ENCODE data around the gene MTUS2. TPM values are rescaled to one million over a fixed set of nuclear protein-coding genes. Genes with fewer than 3 reads are reported as not detected.
"Not testable (repeated sequence)": the region's sequence is repeated elsewhere in the genome, so short reads cannot be mapped to it uniquely, and the experiment has no call there.

Gene MTUS2
- total RNA-seq, 1 donor from 2014 or later, result 0.53 TPM

DNA sequence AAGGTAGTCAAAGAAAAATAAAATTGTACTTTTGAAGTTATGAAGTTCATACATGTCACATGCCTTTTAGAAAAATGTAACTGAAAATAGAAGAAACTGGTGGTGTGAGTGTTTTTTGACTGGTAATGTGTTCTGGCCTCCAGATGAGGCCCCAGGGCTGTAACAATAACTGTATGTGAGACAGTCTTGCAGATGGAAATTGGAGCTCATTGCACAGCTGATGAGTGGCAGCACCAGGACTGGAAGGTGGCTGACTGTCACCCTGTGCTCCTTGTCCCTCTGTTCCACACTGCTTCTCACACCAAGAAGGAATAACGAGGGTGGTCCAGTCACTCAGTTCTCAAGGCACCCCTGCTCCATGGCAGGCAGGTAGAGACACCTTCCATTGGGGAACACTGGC is 559.7 kb downstream of the MTUS2 start:
- ATAC-seq (no peak), DNase-seq (ENCODE audit: low spot score) (no peak)

DNA sequence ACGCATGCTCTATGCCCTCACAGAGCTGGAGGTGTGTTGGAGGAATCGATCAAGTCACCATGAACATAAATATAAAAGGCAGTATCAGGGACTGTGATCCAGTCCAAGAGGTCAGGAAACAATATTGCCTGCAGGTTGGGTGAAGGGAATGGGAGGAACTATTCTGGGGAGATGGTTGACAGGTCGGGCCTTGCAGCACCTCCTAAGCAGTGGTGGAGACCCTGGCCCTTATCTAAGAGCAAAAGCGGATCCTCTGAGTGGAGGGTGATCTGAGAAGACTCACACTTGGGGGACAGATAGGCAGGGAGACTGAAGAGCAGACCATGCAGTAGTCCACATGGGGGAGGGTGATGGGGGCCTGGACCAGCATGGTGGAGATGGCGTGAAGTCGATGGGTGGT is 561.9 kb downstream of the MTUS2 start:
- no peak for ATAC-seq
- no peak for DNase-seq (ENCODE audit: low spot score)

DNA sequence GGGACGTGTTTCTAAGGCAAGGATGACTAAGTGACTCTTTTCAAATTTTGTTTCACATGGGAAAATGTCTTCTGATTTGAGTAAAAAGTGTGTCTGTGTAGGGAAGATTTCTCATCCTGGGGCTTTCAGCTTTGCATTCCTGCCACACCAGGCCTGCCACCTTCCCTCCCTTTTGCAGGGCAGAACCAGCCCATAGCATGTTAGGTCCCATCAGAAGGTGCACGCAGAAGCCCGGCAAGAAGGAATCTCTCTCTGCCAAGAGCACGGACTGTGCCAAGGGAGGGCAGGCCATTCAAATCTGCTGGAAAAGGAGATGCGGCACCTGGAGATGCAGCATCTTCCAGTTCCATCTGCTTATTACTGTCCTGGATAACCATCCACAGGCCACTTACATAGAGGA is 563.3 kb downstream of the MTUS2 start:
- DNase-seq (ENCODE audit: low spot score) (no peak), ATAC-seq (no peak)

DNA sequence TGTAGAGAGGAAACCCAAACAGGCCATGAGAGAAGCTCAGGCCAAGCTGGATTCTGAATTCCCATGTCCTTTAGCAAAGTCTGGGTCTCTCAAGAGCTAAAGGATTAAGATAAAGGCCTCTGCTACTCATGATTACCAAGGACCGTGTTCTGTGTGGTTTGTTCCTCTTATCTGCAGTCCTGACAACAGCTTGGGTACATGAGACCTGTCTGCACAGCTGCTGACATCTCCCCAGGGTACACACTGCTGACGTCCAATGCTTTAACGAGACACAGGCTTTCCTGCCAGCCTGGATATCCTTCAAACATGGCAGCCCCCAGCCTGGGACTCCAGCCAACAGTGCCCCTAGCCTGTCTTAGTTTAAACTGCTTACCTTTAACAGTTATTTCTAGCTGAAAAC is 564.3 kb downstream of the MTUS2 start:
- DNase-seq (ENCODE audit: low spot score) (no peak), ATAC-seq (no peak)

DNA sequence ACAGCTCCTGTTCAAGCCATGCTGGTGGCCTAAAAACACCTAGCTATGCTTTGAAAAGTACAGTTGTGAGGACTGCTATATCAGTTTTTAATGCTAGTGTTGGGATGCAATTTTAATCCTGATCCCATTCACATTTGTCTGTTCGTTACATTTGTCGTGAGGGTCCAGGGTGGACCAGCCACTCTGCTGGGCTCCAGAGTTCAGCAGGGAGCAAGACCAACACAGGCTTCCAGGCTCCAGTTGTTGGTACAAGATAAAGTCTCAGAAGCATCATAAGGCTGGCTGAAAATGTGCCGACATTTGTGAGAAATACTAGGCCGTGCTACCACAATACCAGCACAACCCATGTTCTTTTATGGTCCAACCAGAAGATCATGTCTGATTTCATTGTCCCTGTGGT is 564.7 kb downstream of the MTUS2 start:
- ATAC-seq (no peak), DNase-seq (ENCODE audit: low spot score) (no peak)

DNA sequence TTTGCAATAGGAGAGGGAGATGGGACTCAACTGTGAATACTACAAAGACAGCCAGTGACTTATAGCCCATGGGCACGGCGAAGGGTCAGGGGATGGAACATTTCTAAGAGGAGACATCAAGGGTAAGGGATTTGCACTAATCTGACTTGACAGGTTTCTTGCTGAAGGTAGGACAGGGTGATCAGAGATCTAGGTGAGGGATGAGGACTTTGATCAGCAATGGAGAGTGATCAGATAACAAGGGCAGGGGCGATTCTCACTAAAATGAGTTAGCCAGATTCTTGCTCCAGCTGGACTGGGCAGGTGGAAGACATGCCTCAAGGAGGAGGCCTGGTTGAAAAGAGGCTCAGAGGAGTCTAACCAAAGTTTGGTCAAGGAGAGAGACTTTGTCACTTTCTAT is 566.1 kb downstream of the MTUS2 start:
- DNase-seq (ENCODE audit: low spot score) (no peak), ATAC-seq (no peak)

DNA sequence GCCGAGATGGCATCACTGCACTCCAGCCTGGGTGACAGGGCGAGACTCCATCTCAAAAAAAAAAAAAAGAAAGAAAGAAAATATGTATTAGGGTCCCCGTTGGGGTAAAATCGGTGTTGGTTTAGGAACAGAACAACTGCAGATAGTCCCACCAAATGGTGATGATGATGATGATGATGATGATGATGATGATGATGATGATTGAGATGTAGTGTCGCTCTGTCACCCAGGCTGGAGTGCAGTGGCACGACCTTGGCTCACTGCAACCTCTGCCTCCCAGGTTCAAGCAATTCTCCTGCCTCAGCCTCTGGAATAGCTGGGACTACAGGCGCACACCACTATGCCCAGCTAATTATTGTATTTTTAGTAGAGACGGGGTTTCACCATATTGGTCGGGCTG is 570.5 kb downstream of the MTUS2 start:
- not testable (repeated sequence) for DNase-seq (ENCODE audit: low spot score); ATAC-seq

DNA sequence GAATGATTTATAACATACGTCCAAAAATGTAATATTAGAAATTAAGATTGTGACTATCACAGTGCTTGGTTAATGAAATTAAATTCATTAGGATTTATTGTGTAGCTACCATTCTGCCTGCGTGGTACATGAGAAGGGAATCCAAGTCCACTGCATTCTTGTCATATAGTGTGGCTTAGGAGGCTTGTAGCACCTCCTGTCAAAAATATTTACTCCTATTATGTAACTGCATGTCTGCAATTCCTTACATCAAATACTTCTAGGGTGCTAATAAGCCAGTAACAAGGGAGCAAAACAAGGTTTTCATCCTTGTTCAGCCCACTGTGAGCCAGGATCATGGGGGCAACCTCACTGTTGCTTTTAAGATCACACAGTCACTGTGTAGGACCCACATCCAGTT is 576.3 kb downstream of the MTUS2 start:
- DNase-seq (ENCODE audit: low spot score), result no peak
- ATAC-seq, result no peak

DNA sequence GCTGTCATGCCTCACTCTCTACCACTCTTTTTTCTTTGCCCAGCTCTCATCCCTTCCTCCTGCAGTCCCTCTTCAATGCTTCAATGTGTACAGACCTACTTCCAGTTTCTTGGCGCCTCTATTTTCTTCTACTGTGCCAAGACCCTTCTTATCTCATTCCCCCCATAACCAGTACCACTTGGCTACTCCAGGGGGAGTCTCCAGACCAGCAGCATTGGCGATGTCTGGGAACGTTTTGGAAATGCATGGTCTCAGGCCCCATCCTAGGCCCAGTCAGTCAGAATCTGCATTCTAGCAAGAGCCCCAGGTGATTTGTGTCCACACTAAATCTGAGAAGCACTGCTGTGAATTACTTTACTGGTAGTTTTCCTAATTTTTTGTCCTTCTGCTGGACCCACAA is 577.1 kb downstream of the MTUS2 start:
- DNase-seq (ENCODE audit: low spot score) (no peak), ATAC-seq (no peak)

DNA sequence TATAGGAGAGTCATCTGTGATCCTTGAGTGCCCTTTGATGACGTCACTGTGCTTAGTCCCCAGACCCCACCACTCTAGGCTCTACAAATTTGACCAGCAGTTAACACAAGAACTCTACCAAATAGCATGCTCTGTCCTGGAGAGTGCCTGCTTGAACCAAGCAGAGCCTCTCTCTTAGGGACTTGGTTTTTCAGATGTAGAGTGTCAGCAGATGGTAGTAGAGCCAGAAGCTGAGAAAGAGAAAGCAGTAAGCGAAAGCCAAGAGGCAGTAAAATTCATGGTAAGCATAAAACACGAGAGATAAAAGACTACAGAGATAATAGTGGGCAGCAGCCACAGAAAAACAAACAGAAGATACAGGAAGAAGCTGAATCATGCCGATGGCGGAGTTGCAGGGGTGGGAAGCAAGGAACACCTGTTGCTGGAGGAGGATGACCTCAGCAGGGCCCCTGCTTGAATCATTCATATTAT is 582.1 kb downstream of the MTUS2 start:
- no peak for DNase-seq (ENCODE audit: low spot score)
- no peak for ATAC-seq

DNA sequence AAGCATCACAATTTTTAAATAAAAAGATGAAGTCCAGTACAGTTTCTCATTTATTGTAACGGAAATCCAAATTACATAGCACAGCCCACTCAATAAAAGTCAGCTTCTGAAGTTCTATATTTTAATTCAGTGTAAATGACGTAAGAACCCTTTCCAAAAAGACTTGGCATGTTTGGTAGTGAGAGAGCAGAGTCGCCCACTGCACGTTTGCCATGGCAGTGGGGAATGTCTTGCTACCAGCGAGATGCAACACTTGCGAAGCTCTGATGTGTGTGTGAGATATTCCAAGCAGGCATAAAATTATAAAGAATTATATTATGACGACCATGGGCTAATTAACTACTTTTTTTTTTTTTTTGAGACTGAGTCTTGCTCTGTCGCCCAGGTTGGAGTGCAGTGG is 585.3 kb downstream of the MTUS2 start:
- ATAC-seq, result no peak

DNA sequence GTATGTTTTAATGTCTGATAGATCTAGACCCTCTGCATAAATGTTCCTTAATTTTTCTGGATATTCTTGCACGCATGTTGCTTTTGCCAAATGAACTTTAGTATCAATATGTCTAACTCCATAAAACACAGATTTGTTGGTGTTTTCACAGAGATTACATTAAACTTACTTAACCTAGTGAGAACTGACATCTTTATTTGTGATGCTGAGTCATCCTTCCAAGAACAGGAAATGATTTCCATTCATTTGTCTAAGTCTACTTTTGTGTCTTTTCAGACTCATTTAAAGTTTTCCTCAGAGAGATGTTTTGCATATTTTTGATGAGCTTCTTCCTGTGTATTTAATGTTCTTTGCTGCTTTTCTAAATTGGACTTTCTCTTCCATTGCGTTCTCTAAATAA is 591.3 kb downstream of the MTUS2 start:
- ATAC-seq (no peak), DNase-seq (ENCODE audit: low spot score) (no peak)

More for the DNA sequence above, 585.3 kb downstream of the MTUS2 start:
- DNase-seq (ENCODE audit: low spot score), result no peak

DNA sequence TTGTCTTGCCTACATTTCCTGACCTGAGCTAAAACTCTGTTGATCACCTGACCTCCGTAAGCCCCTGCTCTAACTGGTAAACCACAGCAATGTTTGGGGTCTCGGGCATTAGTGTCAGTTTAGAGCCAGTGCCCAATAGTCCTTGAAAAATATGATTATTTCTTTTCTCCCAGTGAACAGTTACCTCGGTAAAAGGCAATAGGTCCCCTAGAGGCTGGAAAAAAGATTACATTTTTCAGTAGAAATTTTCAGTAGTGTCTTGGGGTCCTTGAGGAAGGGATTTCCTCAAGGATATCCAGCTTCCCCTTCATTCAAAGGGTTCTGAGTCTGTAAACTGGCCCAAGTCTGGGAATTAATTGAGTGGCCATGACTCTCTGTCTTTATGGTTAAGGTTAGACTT is 597.9 kb downstream of the MTUS2 start:
- DNase-seq (ENCODE audit: low spot score) (no peak), ATAC-seq (no peak)

DNA sequence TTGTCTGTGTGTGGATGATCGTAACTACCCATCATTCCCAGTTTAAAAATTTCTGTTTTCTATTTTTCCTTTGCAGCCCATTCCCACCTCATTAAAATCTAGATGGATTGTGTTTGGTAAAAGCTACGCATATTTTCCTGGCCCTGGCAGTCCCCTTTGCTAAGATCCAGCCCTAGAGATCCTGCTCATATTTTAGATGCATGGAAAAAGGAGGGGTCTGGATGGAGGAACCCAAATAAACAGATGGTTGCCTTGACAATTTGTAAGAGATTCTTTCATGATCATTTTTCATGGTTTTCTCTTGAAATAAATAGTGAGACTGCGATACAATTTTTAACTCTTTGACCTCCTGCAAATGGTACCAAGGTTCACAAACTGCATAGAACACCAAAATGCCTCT is 601.0 kb downstream of the MTUS2 start:
- ATAC-seq, result no peak
- DNase-seq (ENCODE audit: low spot score), result no peak

DNA sequence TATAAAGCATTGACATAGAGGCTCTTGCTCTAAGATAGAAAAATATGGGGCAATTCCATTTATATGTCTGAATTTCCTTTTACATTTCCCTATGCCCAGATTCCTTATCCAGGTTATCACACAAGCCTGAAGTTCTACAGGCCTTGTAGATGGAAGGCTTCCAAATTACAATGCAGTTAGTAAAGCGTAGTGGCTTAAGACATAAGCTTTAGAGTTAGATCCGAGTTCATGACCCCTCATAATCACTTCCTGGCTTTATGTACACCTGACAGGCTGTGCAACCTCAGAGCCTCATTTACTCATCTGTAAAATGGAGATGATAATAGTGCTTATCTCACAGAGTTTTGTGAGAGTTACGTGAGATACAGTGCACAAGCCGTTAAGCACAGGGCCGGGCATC is 601.9 kb downstream of the MTUS2 start:
- DNase-seq (ENCODE audit: low spot score) (no peak), ATAC-seq (no peak)

DNA sequence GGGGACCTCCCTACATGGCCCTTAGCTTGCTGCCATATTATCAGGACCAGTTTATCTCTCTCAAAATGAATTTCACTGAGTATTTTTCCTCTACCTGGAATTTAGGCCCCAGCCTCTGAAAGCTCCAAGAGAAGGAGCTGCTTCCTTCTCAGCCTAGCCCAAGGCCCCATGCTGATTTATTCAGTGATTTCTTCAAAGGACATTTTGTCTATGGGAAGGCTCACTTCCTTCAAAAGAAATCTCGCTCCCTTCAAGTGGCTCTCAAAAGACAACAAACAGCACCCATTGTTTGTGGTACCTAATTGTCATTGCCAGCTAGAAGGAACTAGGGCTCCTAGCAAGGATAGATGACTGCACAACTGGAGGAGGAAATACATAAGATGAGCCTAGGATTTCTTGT is 602.9 kb downstream of the MTUS2 start:
- DNase-seq (ENCODE audit: low spot score) (no peak), ATAC-seq (no peak)

DNA sequence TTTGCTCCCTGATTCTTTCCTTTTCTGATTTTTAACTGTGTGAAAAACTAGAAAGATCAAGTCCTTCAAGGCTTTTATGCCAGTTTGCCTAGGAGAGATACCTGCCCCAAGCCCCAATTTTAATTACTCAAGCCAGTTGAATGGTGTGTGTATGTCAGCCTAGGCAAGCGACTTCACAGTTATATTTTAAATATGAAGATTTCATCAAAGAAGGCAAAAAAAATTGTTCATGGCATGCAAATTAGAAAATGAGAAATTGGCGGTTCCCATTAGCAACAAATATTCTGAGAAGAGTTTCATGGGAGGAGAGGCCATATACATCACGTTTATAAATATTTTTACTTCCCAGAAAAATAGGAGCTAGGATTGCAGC is 607.8 kb downstream of the MTUS2 start:
- DNase-seq (ENCODE audit: low spot score) (no peak), ATAC-seq (no peak)

DNA sequence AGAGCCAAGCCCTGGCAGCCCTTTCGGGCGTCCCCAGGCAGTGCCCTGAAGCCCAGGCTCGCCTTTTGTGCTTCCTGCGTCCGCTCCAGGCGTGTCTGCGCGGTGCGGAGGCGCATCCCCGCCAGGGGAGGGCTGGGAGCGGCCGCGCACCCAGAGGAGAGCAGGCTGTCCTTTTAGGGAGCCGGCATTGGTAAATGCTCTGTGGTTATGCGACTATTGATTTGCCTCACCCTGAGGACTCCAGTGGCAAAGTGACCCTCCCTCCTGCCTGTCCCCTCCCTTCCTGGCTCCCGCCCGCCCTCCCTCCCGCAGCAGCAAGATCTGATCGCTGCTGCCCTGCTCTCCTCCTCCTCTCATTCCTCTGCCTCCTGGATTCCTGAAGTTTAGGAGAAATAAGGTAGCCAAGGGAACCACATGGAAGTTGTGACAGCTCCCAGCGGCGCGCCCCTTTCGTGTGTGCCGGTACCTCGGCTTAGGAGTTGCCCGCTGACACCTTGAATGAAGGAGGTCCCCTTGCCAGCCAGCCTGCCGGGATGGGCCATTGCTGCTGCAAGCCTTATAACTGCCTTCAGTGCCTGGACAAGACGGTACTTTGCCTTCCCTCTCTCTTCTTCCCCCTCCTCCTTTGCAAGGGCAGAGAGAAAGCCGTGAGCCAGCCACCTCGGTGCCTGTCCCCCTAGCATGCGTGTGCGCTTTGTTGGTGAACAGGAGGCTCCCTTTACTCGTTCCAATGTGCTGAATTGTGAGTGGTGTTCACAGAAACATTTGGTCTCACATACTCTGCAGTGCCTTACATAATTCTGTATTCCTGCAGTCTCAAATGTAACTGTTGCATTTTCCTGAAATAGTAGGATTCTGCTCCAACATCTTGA is 608.4 kb downstream of the MTUS2 start:
- DNase-seq (ENCODE audit: low spot score) (no peak), ATAC-seq (peak; percentile 94)

DNA sequence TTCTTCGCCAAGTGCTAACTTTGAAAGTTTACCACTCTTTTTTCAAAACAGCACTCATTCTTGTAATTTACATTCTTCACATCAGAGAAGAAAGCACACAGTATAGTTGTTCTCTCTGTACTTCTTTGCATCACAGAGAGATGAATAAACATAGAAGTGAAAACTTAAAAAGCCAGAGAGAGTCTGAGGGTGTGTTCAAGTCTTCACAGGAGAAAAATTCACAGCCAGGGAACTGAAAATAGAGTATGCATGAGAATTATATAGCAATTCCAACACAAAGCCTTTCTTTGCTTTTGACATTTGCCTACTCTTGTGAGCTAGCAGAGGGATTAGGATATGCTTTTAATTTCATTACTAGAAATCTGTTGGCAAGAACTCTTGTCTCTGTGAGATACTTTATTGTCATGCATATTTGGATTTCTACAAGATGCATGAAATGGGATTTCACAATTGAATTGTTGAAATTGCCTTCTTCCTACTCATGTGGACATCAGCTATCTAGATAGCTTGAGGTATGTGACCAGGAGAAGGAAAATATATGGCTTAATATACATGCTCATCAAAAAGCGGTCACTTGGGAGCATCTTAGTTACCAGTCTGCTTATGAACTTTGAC is 609.3 kb downstream of the MTUS2 start:
- DNase-seq (ENCODE audit: low spot score) (no peak), ATAC-seq (no peak)

DNA sequence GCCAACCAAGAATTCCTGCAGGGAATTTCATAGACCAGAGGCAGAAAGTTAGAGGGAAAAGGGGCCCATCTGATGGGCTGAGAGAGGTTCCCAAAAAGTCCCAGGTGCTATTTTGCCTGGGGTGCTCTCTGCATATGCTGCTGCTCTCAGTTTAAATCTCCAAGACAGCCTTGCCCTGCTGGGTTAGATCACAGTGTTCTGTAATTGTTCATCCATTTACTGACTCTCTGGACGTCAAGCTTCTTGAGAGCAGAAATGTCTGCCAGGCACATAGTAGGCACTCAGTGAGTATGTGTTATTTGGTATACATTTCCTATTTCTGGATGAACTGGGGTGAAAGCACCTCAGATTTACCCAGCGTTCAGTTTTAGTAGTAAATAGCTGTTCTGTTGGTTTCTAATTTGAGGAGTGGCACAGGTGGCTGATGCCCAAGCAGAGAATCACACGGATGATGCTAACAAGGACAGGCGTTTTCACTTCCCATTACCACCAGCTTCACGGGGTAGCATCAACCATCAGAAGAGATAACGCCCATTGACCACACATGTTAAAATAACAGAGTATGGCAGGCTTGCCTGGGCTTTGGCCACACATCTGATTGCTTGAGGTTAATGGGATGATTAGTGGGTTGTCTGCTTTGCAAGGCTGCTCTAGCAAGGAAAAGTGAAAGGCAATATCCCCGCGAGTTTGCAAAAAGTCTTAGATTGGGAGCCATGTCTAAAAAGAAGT is 614.2 kb downstream of the MTUS2 start:
- DNase-seq (ENCODE audit: low spot score) (no peak), ATAC-seq (no peak)

DNA sequence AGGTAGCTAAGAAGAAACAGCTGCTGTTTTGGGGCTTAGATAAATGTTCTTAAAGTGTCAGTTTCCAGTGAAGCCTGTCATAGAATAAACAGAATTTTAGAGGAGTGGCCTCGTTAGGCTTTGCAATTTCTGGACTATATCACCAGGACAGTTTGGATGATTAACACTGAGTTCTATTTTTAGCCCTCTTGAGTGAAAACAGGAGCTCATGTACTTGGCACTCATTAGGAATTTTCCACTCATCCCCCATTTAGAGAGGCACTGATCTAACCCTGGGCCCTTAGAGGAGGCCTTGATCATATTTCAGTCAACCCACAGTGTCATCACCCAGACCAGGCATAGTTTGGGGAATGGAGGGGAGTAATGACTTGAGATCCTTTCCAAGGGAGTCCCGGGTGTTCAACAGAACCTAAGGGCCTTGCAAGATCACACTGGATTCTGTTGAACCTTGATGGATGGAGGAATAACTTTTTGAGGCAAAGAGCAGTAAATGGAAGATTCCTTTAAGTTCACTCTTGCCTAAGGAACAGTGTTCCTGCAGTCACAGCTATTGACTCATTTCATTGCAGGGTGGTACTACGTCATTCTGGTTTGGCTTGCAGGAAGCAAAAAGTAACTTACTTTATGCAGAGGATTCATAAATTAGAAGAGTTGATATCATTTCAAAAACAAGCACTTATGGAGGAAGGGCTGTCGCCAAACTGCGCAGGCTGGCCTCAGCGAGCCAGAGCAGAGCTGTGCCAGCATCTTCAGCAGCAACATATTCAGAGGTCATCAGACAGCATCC is 615.2 kb downstream of the MTUS2 start:
- ATAC-seq (peak; percentile 54), DNase-seq (ENCODE audit: low spot score) (no peak)
